NCI-H2107 (cell line): Measurements from ENCODE around the gene TLR8.
"Not testable (repeated sequence)": the region's sequence is repeated elsewhere in the genome, so short reads cannot be mapped to it uniquely, and the experiment has no call there.

Source experiments
- DNase-seq: peaks from one replicate; lab custom pipeline; 2025; lab: John Stamatoyannopoulos, UW

Gene TLR8

DNA sequence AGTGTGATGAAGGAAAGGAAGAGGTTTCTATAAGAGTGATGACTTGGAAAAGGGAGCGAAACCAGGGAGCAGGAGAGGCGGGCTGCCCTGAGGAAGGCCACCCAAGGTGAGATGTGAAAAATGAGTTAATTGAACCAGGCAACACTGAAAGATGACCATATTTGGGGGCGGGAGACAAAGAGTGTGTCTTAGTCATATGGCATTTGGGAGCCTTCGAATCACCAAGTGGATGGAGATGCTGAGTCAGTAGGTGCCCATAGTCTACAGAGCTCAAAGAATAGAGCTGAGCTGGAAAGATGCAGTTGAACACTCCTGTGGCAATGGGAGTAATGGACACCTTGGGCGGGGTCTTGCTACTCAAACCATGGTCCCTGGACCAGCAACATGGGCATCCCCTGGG, 8.3 kb upstream of the TLR8 start:
- no peak for DNase-seq

- no peak for DNase-seq
These were observed 6.9 kb upstream of the TLR8 start for GRCh38 chrX:12899506-12899905.

DNA sequence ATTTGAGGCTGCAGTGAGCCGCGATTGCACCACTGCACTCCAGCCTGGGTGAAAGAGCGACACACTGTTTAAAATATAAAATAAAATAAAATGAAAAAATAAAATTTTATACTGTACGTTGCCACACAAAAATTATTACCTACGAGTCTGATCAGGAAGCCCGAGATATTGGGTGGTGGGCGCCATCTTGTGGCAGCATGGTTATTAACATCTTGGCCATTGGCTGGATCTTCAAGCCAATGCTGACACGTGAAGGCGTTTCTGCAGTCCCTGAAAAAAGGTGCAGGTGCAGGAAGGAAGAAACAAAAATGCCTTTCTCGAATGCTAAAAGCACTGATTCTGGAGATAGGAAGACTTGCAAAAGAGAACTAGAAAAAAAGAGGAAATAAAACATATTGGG, 4.9 kb upstream of the TLR8 start:
- peak; percentile 5 for DNase-seq

DNA sequence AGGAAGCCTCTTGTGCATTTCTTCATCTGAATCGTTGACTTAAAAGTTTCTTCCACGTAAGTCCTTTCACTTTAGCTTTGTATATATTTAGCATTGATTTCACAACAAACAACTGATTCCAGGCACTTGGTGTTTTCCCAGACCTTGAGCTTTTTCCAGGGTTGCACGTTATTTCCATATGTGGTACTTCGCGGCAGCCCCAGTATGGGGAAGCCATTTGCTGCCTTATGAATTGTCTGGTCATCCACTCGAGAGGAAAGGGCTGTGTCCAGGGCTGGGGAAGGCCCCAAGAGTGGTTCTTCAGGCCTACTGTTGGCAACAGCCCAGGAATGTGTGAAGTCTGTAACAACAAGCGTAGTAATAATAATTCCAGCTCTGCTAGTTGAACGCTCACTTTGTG, 2.8 kb upstream of the TLR8 start:
- no peak for DNase-seq

- DNase-seq = no peak
These were observed 4.2 kb downstream of the TLR8 start for GRCh38 chrX:12910423-12911121.

DNA sequence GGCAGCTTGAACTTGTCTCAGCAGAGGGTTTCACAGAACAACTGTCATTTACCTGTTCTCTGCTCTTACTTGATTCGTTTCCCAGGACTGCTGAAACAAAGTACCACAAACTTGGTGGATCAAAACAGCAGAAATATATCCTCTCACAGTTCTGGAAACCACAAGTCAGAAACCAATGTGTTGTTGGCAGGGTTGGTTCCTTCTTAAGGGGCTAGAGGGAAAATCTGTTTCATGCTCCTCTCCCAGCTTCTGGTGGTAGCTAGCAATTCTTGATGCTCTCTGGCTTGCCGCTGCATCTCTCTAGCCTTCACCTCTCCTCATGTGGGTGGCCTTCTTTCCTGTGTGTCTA, 4.7 kb downstream of the TLR8 start:
- no peak for DNase-seq

GRCh38 chrX:12912791-12913482, 6.5 kb downstream of the TLR8 start:
- no peak for DNase-seq

DNA sequence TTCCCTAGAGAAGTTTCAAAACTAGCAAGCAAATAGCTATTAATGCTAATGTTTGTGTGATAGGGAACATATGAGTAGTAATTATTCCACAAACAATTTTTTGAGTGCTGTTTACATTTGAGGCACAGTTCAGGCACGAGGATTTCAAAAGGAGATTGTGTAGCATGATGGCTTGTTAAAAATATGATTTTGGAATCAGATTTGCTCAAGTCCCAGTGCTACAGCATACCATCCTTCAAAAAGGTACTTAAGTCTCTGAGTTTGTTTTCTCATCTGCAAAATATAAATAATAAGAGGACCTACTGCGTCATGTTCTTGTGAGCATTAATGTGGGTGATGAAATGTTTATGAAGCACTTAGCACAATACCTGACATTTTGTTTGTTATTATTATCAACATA, 11.3 kb downstream of the TLR8 start:
- DNase-seq = no peak

DNA sequence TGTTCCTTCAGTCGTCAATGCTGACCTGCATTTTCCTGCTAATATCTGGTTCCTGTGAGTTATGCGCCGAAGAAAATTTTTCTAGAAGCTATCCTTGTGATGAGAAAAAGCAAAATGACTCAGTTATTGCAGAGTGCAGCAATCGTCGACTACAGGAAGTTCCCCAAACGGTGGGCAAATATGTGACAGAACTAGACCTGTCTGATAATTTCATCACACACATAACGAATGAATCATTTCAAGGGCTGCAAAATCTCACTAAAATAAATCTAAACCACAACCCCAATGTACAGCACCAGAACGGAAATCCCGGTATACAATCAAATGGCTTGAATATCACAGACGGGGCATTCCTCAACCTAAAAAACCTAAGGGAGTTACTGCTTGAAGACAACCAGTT, 12.6 kb downstream of the TLR8 start:
- no peak for DNase-seq

DNA sequence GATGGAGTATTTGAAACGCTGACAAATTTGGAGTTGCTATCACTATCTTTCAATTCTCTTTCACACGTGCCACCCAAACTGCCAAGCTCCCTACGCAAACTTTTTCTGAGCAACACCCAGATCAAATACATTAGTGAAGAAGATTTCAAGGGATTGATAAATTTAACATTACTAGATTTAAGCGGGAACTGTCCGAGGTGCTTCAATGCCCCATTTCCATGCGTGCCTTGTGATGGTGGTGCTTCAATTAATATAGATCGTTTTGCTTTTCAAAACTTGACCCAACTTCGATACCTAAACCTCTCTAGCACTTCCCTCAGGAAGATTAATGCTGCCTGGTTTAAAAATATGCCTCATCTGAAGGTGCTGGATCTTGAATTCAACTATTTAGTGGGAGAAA, 13.2 kb downstream of the TLR8 start:
- DNase-seq = no peak

- DNase-seq = no peak
These were observed 14.6 kb downstream of the TLR8 start for GRCh38 chrX:12920990-12921389.

- no peak for DNase-seq
These were observed 15.6 kb downstream of the TLR8 start for GRCh38 chrX:12921886-12922598.

DNA sequence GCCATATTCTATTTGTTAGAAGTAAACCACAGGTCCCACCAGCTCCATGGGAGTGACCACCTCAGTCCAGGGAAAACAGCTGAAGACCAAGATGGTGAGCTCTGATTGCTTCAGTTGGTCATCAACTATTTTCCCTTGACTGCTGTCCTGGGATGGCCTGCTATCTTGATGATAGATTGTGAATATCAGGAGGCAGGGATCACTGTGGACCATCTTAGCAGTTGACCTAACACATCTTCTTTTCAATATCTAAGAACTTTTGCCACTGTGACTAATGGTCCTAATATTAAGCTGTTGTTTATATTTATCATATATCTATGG, 16.1 kb downstream of the TLR8 start:
- DNase-seq = no peak

GRCh38 chrX:12929701-12930100, 23.3 kb downstream of the TLR8 start:
- no peak for DNase-seq

DNA sequence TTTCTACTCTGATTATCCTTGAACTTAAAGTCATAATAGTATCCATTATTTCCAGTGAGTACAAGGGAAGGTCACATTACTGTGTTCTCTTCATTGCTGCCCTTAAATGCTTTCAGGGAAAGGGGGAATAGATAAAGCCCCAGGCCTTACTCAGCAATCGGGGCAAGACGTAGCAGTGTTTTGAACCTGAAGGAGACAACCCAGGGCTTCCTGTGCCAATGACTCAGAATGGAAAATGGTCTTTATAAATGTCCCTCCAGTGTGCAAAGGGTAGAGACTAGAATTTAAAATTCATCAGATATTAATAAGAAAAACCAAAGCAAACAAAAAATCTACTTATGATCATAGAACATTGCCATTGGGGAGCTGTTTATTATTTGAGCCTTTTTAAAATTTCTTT, 23.7 kb downstream of the TLR8 start:
- no peak for DNase-seq

DNA sequence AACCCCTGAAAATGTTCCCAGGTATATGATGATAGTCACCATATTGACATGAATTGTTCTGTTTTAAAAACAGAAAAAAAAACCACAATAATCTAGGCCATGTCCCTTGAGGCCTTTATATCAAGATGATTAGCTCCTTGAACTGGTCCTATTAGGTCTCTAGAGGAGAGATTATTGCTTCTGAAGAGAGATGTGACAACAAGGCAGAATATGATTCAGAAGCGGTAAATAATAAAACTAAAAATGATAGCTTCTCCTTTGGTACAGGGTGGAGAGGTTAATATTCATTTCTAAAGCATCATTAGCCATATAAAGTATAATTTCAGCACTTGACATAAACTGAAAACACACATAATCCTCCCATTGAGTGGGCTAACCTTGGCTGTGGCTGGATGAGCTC, 25.8 kb downstream of the TLR8 start:
- no peak for DNase-seq

- no peak for DNase-seq
These were observed 28.4 kb downstream of the TLR8 start for GRCh38 chrX:12934850-12935249.

- no peak for DNase-seq
These were observed 30.5 kb downstream of the TLR8 start for GRCh38 chrX:12936947-12937346.

DNA sequence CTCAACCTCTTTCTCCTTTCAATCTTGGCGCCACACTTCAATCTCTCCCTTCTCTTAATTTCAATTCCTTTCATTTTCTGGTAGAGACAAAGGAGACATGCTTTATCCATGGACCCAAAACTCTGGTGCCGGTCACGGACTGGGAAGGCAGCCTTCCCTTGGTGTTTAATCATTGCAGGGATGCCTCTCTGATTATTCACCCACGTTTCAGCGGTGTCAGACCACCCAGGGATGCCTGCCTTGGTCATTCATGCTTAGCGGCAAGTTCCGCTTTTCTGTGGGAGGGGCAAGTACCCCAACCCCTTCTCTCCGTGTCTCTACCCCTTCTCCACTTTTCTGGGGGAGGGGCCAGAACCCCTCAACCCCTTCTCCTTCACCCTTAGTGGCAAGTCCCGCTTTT, 34.1 kb downstream of the TLR8 start:
- DNase-seq = not testable (repeated sequence)

DNA sequence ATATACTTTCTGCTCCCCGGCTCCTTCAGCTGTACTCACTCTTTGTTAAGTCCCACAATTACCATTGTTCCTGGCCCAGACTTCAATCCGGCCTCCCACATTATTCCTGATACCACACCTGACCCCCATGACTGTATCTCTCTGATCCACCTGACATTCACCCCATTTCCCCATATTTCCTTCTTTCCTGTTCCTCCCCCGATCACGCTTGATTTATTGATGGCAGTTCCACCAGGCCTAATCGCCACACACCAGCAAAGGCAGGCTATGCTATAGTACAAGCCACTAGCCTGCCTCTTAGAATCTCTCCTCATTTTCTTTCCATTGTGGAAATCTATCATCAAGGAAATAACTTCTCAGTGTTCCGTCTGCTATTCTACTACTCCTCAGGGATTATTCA, 37.2 kb downstream of the TLR8 start:
- not testable (repeated sequence) for DNase-seq

- DNase-seq = not testable (repeated sequence)
These were observed 38.0 kb downstream of the TLR8 start for GRCh38 chrX:12944452-12944851.

GRCh38 chrX:12945494-12945893, 39.1 kb downstream of the TLR8 start:
- no peak for DNase-seq

- no peak for DNase-seq
These were observed 40.0 kb downstream of the TLR8 start for GRCh38 chrX:12946406-12946805.
